SK-N-SH treated with all-trans-retinoic acid at 6 μM for 48 hours (cell line): ENCODE measurements around the gene CSTF2T.

Experiments
- ARNTL ChIP-seq: fragments of 450-650 bp; formaldehyde crosslinking; IDR thresholded peaks from 2 replicates; pipeline ENCODE4 v1.5.0; 2020; ENCODE audit warnings: low read depth, mild to moderate bottlenecking, moderate library complexity, borderline replicate concordance
- ZFP30 ChIP-seq: fragments of 450-650 bp; formaldehyde crosslinking; IDR thresholded peaks from 2 replicates; pipeline ENCODE4 v1.5.0; 2022; ENCODE audit warnings: mild to moderate bottlenecking, moderate library complexity
- ZNF8 ChIP-seq: fragments of 450-650 bp; formaldehyde crosslinking; IDR thresholded peaks from 2 replicates; pipeline ENCODE4 v1.5.0; 2020; ENCODE audit warnings: mild to moderate bottlenecking, moderate library complexity
- TF ChIP-seq, protein P1 (sequence below): fragments of 250-450 bp; sonication (Bioruptor Pico); IDR thresholded peaks from 2 replicates; pipeline ENCODE4 v1.8.0; 2020; ENCODE audit warnings: mild to moderate bottlenecking, moderate library complexity, borderline replicate concordance
- TF ChIP-seq, protein P2 (sequence below): fragments of 250-450 bp; sonication (Bioruptor Pico); IDR thresholded peaks from 2 replicates; pipeline ENCODE4 v1.5.1; 2020; ENCODE audit warnings: low read depth, mild to moderate bottlenecking, moderate library complexity

DNA sequence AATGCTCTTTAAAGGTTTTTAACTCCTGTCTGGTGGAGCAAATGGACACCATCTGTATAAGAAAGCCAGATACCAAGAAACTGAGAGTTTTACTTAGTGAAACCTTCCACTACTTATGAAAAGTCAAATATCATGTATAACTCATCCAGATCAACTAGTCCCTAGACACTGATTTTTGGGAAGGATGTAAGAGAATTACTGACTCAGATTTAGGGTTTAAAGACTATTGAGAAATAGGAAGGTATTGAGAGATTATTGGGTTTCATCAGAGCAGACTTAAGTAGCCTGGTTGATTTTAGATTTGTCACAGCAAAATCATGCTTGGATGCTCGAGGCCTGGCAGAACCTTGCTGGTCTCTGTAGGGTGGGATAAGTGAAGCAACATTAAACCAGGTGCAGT, 3.1 kb downstream of the CSTF2T start:
- TF ChIP-seq, protein P1, sequence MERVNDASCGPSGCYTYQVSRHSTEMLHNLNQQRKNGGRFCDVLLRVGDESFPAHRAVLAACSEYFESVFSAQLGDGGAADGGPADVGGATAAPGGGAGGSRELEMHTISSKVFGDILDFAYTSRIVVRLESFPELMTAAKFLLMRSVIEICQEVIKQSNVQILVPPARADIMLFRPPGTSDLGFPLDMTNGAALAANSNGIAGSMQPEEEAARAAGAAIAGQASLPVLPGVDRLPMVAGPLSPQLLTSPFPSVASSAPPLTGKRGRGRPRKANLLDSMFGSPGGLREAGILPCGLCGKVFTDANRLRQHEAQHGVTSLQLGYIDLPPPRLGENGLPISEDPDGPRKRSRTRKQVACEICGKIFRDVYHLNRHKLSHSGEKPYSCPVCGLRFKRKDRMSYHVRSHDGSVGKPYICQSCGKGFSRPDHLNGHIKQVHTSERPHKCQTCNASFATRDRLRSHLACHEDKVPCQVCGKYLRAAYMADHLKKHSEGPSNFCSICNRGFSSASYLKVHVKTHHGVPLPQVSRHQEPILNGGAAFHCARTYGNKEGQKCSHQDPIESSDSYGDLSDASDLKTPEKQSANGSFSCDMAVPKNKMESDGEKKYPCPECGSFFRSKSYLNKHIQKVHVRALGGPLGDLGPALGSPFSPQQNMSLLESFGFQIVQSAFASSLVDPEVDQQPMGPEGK (CRISPR knock-in tag): no peak
- TF ChIP-seq ZNF8 (no peak), ARNTL (CRISPR knock-in tag) (no peak), ZFP30 (no peak)
- TF ChIP-seq, protein P2, sequence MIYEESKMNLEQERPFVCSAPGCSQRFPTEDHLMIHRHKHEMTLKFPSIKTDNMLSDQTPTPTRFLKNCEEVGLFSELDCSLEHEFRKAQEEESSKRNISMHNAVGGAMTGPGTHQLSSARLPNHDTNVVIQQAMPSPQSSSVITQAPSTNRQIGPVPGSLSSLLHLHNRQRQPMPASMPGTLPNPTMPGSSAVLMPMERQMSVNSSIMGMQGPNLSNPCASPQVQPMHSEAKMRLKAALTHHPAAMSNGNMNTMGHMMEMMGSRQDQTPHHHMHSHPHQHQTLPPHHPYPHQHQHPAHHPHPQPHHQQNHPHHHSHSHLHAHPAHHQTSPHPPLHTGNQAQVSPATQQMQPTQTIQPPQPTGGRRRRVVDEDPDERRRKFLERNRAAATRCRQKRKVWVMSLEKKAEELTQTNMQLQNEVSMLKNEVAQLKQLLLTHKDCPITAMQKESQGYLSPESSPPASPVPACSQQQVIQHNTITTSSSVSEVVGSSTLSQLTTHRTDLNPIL (CRISPR knock-in tag): no peak
